SKM-1 (cell line): ENCODE results near the gene MEIKIN.
"Not testable (repeated sequence)": the region's sequence is repeated elsewhere in the genome, so short reads cannot be mapped to it uniquely, and the experiment has no call there.

Experiments
- DNase-seq: peaks from one replicate; lab custom pipeline; 2025; ENCODE audit not compliant: unreplicated experiment; lab: John Stamatoyannopoulos, UW

MEIKIN gene

DNA sequence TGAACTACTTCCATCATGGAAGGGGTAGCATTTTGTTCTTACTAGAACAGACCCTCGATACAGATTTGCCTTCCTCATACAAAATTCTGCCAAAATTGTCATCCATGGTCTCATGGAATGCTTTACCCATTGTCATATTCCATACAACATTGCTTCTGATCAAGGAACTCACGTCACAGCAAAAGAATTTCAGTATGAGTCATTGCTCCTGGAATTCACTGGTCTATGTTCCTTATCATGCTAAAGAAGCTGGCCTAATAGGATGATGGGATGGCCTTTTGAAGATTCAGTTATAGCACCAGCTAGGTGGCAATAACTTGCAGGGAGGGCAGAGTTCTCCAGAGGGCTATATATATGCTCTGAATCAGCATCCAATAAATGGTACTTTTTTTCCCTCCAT is 130.5 kb downstream of the MEIKIN start:
- no peak for DNase-seq

DNA sequence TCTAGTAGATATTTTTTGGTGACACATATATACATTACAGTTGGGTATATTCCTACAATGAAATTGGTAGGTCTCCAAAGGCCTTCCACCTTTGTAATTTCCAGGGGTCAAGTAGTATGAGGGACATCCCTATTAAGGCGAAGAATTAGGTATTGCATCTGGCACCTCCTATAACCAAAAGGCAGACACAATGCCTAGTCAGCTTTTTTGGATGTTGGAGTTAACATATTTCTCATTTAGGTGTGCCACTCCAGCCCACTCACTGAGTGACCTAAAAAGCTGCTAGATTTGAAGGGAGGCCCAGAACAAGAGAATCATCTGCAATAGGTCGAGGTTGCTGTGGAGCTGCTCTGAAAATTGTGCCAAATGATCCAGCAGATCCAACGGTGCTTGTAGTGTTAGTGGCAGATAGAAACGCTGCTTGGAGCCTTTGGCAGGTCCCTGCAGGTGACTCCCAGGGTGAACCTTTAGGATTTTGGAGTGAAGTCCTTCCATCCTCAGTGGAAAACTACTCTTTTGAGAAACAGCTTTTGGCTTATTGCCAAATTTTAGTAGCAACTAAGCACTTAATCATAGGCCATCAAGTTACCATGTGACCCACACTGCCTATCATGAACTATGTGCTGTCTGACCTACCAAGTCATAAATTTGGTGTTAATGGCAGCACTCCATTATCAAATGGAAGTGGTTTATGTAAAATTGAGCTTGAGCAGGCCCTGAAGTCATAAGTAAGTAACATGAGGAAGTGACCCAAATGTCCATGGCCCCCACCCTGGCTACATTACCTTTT is 132.9 kb downstream of the MEIKIN start:
- no peak for DNase-seq

DNA sequence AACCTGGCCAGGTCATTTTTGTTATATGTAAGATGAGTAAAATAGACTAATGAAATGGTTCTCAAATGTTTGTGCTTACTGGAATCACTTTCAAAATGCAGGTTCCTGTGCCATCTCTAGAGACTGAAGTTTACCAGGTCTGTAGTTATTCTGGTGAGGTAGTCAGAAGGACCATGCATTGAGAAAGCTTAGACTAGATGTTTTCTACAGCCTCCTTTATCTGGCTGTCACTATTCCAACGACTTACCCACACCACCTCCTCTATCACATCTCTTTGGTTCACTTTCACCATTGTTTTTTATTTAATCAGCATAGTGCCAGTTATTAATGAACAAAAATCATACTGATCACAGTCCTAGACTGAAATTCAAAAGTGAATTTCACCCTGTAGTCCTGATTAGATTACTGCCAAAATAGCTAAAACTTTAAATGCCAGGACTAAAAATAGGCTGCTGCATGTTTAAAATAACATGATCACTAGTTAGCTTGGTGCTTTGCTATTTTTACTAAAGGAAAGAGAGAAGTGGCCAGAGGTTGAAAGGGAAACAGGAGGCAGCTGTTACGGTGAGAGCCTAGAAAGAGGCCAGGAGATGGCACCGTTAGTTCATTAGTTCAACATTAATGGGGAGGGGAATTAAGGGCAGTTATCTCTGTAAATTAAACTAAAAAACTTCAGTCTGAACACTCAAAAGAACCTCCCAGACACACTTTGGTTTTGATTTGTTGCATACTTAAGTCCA is 134.8 kb downstream of the MEIKIN start:
- DNase-seq, result no peak

GRCh38 chr5:131796793-131797693 is 148.4 kb downstream of the MEIKIN start, which contains the start of gene FNIP1:
Gene FNIP1, minus strand, starts transcription at chr5:131797017. Its CDS starts 96 bp downstream, at chr5:131796921.
- DNase-seq, result peak; percentile 97

DNA sequence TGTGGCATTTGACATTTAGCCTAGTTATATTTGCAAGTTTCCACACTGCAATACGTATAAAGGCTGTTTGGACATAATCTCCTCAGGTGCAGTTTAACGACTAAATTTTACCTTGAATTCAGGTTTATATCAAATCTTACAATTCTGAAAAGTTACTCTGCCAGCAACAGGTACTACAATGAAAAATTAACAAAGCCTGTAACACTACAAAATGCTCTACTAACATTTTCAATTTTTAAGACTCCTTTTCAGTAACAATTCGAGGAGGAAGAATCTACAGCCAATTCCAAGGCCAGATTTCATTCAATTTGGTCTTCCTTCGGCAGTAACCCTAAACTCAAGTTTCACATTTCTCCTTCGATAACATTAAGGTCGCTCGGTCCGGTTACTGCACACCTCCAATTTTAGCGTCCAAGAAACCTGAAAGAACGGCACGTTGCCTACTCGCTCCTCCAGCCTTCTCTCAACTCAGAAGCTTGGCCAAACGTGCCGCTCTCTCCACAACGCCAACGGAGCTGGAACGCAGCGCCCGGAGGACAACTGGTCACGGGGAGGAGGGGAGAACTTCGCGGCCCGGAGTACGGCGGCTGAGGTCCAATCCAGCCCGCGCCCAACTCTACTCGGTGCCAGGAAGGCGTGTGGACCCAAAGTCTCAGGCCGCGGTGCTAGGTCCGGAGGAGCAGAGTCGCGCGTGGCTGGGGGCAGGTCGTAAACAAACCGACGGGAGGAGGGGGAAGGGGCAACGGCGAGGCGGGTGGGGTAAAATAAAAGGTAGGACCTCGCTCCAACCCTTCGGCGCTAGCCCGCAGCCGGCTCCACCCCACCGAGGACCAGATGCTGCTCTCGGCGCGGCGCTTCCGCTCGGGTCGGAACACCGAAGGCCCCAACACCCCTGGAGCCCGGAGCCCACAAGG is 149.3 kb downstream of the MEIKIN start:
- no peak for DNase-seq

- DNase-seq, result no peak
Measured at GRCh38 chr5:131795228-131795627, 150.2 kb downstream of the MEIKIN start.

DNA sequence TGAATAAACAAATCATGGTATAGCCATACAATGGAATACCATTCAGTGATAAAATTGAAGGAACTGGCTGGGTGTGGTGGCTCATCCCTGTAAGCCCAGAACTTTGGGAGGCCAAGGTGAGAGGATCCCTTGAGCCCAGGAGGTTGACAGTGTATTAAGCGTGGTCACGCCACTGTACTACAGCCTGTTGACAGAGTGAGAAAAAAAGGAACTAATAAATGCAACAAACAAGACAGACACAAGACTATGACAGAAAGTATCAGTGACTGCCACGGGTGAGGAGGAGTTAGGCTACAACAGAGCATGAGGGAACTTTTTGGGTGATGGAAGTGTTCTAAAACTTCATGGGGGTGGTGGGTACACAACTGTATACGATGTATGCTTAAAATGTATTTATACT is 150.9 kb downstream of the MEIKIN start:
- DNase-seq, result no peak

DNA sequence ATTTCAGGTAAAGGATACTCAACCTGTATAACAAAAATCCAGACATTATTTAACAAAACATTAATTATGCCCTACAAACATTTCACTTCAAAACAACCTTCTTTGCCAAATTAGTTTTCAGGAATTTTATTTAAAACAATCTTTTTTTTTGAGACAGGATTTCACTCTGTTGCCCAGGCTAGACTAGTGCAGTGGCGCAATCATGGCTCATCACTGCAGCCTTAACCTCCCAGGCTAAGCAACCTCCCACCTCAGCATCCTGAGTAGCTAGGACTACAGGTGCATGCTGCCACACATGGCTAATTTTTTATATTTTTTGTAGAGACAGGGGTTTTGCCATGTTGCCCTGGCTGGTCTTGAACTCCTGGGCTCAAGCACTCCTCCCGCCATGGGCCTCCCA is 152.6 kb downstream of the MEIKIN start:
- no peak for DNase-seq

DNA sequence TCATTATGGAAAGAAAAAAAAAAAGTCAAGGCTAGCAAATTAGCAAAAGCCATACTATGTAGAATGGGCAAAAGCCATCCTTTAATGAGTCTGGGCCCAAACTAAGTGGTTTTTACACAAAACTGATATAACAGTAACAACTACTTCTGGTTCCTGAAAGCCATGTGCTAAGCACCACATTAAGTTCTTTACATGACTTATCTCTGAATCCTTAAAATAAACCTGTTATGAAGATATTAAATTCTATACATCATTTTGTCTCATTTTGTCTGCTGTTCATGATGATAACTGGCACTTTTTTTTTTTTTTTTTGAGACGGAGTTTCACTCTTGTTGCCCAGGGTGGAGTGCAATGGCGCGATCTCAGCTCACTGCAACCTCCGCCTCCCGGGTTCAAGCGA is 153.6 kb downstream of the MEIKIN start:
- no peak for DNase-seq

DNA sequence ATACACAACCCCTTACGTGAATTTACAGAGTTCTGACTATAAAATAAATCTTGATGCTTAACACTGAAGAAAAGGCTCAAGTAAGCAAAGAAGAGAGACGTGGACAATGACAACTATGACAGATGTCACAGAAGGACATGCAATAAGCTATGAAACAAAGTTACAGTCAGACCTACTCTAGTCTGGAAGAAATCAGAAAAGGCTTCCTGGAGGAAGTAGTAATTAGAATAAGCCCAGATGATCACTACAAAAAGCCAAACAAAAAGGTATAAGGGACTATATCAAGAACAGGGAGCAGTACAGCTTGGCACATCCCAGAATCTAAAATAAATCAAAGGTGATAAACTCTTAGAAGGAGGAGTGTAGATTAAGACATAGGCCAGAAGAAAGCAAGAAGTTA is 154.9 kb downstream of the MEIKIN start:
- no peak for DNase-seq

DNA sequence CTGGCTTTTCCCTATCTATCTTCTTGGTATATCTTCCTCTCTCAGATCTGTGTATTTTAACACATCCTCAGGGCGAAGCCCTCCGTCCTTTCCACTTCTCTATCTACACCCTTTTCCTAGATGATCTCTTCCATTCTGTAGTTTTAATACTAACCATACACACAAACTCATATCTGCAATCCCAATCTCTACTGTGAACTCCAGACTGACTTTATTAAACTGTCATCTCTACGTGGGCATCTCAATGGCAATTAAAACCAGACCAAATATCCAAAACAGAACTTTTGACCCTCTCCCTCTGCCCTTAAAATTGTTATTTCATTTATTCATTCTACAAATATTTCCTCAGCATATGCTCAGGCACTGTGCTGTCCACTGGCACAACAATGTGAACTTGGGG is 155.7 kb downstream of the MEIKIN start:
- no peak for DNase-seq

- DNase-seq, result no peak
Measured at GRCh38 chr5:131787736-131788135, 157.7 kb downstream of the MEIKIN start.

GRCh38 chr5:131786900-131787692 is 158.4 kb downstream of the MEIKIN start:
- no peak for DNase-seq

DNA sequence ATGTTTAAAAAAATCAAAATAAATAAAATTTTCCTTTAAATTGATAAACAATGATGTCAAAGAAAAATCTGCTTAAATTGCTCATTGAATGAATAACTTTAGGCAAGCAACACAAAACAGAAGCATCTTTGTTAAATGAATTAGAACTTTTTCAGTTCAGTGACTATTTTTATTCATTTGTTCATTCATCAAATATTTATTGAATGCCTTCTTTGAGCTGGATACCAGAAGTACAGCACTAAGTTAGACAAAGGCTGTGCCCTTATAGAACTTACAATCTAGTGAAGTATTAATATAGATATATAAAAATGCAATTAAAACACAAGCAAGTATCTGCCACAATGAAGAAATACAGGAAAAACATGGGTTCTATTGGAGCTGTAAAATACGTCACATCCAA is 159.4 kb downstream of the MEIKIN start:
- DNase-seq, result no peak

DNA sequence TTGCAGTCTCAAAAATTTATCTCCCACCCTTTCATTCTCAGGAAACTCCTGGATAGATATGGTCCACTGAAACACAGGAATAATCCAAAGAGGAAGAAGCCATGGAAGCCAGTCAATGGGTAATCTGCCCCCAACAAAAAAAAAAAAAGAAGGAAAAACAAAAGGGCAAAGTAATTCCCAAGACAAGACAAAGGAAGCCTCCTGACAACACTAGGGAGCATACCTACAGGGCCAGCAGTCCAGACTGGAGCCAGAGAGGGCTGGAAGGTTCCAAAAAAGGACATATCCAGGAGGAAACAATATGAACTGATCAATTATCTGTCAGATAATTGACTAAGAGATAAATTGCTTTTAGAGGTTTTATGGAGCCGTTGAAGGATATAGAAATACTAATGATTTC is 161.6 kb downstream of the MEIKIN start:
- DNase-seq, result no peak

GRCh38 chr5:131783357-131783756 is 162.1 kb downstream of the MEIKIN start:
- DNase-seq, result no peak

- DNase-seq, result no peak
Measured at GRCh38 chr5:131782717-131783116, 162.7 kb downstream of the MEIKIN start.

GRCh38 chr5:131778141-131778540 is 167.3 kb downstream of the MEIKIN start:
- DNase-seq, result not testable (repeated sequence)

GRCh38 chr5:131776450-131776849 is 169.0 kb downstream of the MEIKIN start:
- DNase-seq, result no peak
